ENCODE data around the gene STAT6. TPM values are rescaled to one million over a fixed set of nuclear protein-coding genes. Genes with fewer than 3 reads are reported as not detected.

Gene STAT6
- total RNA-seq, 1 donor from 2014 or later: 46.2 TPM

- no peak for DNase-seq
- TF ChIP-seq CTCF (IDR thresholded peaks at IDR 0.05; ENCODE audit: borderline replicate concordance): no peak
- H3K4me3 ChIP-seq: no peak overlapping the region
- no peaks in the 10 kb centered on the region for H3K9me3 ChIP-seq (replicated peaks)
- H3K27ac ChIP-seq (replicated peaks): no peak overlapping the region
- peaks cover 44% of the 10 kb centered on the region for H3K36me3 ChIP-seq
- intact Hi-C loops (cut with micrococcal nuclease): no loop called here
- H3K4me1 ChIP-seq: peaks cover 57% of the 10 kb centered on the region
- H3K27me3 ChIP-seq (ENCODE audit: low read depth): no peaks in the 10 kb centered on the region
Measured at GRCh38 chr12:57107456-57108155, 3.6 kb downstream of the STAT6 start.

GRCh38 chr12:57106021-57106708, 5.0 kb downstream of the STAT6 start:
- no peaks in the 10 kb centered on the region for H3K9me3 ChIP-seq (replicated peaks)
- no peak for TF ChIP-seq CTCF (IDR thresholded peaks at IDR 0.05; ENCODE audit: borderline replicate concordance)
- no peaks in the 10 kb centered on the region for H3K27me3 ChIP-seq (ENCODE audit: low read depth)
- peaks cover 47% of the 10 kb centered on the region for H3K4me1 ChIP-seq
- no peak overlapping the region for H3K27ac ChIP-seq (replicated peaks)
- intact Hi-C loops (cut with micrococcal nuclease): no loop called here
- DNase-seq: no peak
- no peak overlapping the region for H3K4me3 ChIP-seq
- H3K36me3 ChIP-seq: peaks cover 50% of the 10 kb centered on the region

- no peaks in the 10 kb centered on the region for H3K9me3 ChIP-seq (replicated peaks)
- peaks cover 38% of the 10 kb centered on the region for H3K4me1 ChIP-seq
- H3K4me3 ChIP-seq: no peak overlapping the region
- TF ChIP-seq CTCF (IDR thresholded peaks at IDR 0.05; ENCODE audit: borderline replicate concordance): no peak
- no peaks in the 10 kb centered on the region for H3K27me3 ChIP-seq (ENCODE audit: low read depth)
- peaks cover 51% of the 10 kb centered on the region for H3K36me3 ChIP-seq
- H3K27ac ChIP-seq (replicated peaks): no peak overlapping the region
- DNase-seq: no peak
- intact Hi-C loops (cut with micrococcal nuclease): no loop called here
Measured at GRCh38 chr12:57105011-57105753, 6.0 kb downstream of the STAT6 start.

GRCh38 chr12:57104292-57104910, 6.8 kb downstream of the STAT6 start:
- TF ChIP-seq CTCF (IDR thresholded peaks at IDR 0.05; ENCODE audit: borderline replicate concordance): no peak
- no peaks in the 10 kb centered on the region for H3K9me3 ChIP-seq (replicated peaks)
- intact Hi-C loops (cut with micrococcal nuclease): no loop called here
- H3K4me3 ChIP-seq: no peak overlapping the region
- peaks cover 59% of the 10 kb centered on the region for H3K36me3 ChIP-seq
- H3K27ac ChIP-seq (replicated peaks): no peak overlapping the region
- H3K4me1 ChIP-seq: peaks cover 30% of the 10 kb centered on the region
- no peaks in the 10 kb centered on the region for H3K27me3 ChIP-seq (ENCODE audit: low read depth)
- DNase-seq: no peak

GRCh38 chr12:57103856-57104255, 7.3 kb downstream of the STAT6 start:
- no peak for TF ChIP-seq CTCF (IDR thresholded peaks at IDR 0.05; ENCODE audit: borderline replicate concordance)
- Histone ChIP-seq H3K4me3 (no peak overlapping the region), H3K9me3 (replicated peaks) (no peaks in the 10 kb centered on the region), H3K36me3 (peaks cover 64% of the 10 kb centered on the region), H3K4me1 (peaks cover 25% of the 10 kb centered on the region), H3K27ac (replicated peaks) (no peak overlapping the region), H3K27me3 (ENCODE audit: low read depth) (no peaks in the 10 kb centered on the region)
- intact Hi-C loops (cut with micrococcal nuclease): no loop called here
- DNase-seq: no peak
